Neural progenitor cell (in vitro differentiated cells): ENCODE data around the gene ARSA.

Experiments used
- EZH2phosphoT487 ChIP-seq: fragments of 200-600 bp; sonication (generic); IDR thresholded peaks from 2 replicates; pipeline ENCODE4 v1.6.1; 2017; ENCODE audit warnings: antibody characterized with exemption
- TF ChIP-seq, protein P1 (sequence below): fragments of 200-600 bp; sonication (generic); IDR thresholded peaks from 2 replicates; pipeline ENCODE4 v1.5.1; 2017; ENCODE audit warnings: antibody characterized with exemption, mild to moderate bottlenecking

DNA sequence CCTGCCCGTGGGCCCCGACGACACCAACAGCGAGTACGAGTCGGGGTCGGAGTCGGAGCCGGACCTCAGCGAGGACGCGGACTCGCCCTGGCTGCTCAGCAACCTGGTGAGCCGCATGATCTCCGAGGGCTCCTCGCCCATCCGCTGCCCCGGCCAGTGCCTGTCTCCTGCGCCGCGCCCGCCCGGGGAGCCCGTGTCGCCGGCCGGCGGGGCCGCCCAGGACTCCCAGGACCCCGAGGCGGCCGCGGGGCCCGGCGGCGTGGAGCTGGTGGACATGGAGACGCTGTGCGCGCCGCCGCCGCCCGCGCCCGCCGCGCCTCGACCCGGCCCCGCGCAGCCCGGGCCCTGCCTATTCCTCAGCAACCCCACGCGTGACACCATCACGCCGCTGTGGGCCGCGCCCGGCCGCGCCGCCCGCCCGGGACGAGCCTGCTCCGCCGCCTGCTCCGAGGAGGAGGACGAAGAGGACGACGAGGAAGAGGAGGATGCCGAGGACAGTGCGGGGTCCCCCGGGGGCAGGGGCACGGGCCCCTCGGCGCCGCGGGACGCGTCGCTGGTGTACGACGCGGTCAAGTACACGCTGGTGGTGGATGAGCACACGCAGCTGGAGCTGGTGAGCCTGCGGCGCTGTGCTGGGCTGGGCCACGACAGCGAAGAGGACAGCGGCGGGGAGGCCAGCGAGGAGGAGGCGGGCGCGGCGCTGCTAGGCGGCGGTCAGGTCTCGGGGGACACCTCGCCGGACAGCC lies 23.5 kb downstream of the ARSA start:
- TF ChIP-seq, protein P1, sequence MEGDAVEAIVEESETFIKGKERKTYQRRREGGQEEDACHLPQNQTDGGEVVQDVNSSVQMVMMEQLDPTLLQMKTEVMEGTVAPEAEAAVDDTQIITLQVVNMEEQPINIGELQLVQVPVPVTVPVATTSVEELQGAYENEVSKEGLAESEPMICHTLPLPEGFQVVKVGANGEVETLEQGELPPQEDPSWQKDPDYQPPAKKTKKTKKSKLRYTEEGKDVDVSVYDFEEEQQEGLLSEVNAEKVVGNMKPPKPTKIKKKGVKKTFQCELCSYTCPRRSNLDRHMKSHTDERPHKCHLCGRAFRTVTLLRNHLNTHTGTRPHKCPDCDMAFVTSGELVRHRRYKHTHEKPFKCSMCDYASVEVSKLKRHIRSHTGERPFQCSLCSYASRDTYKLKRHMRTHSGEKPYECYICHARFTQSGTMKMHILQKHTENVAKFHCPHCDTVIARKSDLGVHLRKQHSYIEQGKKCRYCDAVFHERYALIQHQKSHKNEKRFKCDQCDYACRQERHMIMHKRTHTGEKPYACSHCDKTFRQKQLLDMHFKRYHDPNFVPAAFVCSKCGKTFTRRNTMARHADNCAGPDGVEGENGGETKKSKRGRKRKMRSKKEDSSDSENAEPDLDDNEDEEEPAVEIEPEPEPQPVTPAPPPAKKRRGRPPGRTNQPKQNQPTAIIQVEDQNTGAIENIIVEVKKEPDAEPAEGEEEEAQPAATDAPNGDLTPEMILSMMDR: no peak
- TF ChIP-seq EZH2phosphoT487: no peak
